NCI-H1436 (cell line): ENCODE results near the gene UBAC1.
"Not testable (repeated sequence)": the region's sequence is repeated elsewhere in the genome, so short reads cannot be mapped to it uniquely, and the experiment has no call there.

Experiments used
- DNase-seq: peaks from one replicate; lab custom pipeline; 2025; lab: John Stamatoyannopoulos, UW

Gene UBAC1

DNA sequence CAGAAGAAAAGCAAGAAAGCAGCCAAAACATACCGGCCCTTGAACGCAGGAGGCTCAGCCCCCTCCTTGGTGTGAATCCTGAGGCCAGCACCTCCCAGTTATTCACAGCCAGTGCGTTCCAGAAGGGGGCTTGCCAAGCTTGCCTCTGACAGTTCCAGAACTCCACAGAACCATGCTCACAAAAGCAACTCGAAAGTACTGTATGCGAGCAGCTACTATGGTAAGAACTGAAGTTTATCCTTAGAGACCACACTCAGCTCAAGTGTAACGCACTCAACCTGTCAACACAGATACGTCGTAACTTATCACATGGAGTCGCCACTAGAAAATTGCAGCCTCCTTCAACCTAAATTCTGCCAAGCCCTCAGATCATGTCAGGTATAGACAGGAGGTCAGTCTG lies 1.4 kb downstream of the UBAC1 start:
- DNase-seq: no peak

DNA sequence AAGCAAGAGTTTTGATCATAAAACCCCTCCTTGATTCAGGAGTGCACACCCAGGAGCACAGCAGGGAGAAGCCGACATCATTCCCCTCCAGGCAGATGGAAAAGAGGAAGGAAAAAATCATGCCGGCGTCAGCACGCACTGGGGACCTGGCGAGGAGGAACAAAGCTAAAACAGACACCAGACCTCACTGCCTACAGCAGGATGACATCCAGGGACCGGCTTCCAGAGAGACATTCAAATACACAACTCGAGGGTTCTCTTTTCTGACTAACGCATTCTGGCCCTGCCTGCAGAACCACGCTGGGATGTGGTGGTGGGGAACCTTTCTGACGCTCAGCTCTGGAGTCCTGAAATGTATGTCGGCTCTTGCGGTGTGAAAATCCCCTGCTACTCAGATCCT lies 2.7 kb downstream of the UBAC1 start:
- DNase-seq: no peak

GRCh38 chr9:135957431-135957830 lies 3.7 kb downstream of the UBAC1 start:
- DNase-seq: no peak

- no peak for DNase-seq
These were observed 4.4 kb downstream of the UBAC1 start for GRCh38 chr9:135956802-135957174.

- DNase-seq: no peak
These were observed 5.0 kb downstream of the UBAC1 start for GRCh38 chr9:135955934-135956801.

DNA sequence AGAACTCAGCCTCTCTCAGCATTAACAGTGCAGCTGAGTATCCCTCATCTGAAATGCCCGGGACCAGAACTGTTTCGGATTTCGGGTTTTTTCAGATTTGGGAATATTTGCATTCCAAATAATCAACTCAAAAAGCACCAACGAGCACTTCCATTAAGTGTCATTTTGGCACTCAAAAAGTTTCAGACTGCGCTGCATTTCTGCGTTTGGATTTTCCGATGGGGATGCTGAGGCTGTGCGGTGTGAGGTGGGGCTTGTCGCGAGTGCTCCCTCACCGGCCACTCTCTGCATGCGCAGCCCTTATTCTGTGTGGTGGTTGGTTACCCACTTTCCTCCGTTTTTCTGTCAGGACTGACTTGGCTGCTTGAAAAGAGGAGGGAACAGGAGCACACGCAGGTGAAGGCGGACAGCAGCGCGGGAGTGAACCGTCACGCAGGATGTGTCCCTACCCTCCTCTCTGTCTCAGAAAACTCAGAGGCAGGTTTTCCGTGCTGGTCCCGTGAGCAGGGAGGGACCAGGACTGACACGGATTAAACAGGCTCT lies 8.4 kb downstream of the UBAC1 start:
- DNase-seq: no peak

GRCh38 chr9:135951889-135952663 lies 9.1 kb downstream of the UBAC1 start:
- no peak for DNase-seq

- not testable (repeated sequence) for DNase-seq
These were observed 9.9 kb downstream of the UBAC1 start for GRCh38 chr9:135951310-135951709.

GRCh38 chr9:135950841-135951240 lies 10.3 kb downstream of the UBAC1 start:
- DNase-seq: not testable (repeated sequence)

DNA sequence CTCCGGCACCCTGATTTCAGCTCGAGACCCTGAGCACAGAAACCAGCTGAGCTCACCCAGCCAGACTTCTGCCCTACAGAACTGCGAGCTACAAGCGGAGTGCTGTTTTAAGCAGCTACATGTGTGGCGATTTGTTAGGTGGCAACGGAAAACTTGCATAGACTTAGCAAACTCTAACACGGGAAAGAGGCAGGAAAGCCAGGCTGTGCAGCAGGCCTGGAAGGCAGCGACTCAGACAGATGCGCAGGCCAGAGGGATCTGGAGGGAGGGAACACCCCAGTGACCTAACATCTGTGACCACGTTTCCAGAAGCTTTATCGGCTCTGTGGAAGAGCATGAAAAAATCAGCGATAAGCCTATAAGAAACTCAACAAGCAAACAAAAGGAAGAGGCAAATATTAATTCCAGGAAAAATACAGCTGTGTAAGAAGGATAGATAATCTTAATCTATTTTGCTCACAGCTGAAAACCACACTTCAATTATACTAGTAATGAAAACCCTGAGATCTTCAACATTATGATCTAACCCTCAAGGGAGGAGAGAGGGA lies 11.0 kb downstream of the UBAC1 start:
- DNase-seq: no peak

- no peak for DNase-seq
These were observed 11.6 kb downstream of the UBAC1 start for GRCh38 chr9:135949501-135950134.

DNA sequence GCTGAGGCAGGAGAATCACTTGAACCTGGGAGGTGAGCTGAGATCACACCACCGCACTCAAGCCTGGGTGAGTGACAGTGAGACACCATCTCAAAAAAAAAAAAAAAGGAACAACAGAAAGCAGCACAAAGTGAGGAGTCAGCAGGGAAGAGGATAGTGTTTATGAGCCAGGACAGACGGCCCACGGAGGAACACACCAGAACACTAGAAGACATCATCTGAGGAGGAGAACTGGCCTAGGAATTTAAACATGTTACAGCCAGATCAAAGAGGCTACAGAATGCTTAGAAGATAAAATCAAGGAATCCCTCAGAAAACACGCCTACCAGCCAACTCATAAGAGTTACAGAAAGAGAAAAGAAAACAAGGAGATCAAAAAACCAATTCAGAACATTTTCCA lies 12.2 kb downstream of the UBAC1 start:
- DNase-seq: no peak

- no peak for DNase-seq
These were observed 12.7 kb downstream of the UBAC1 start for GRCh38 chr9:135948446-135948845.

GRCh38 chr9:135947582-135947981 lies 13.6 kb downstream of the UBAC1 start:
- no peak for DNase-seq

DNA sequence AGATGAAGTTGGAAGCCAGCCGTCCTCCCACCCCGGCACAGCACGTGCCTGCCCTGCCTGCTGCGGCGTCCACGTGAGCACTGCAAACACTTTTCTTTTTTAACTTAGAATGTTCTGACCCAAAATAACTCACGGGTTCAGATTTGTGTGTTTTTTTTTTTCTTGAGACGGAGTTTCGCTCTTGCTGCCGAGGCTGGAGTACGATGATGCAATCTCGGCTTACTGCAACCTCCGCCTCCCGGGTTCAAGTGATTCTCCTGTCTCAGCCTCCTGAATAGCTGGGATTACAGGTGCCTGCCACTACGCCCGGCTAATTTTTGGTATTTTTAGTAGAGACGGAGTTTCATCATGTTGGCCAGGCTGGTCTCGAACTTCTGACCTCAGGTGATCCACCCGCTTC lies 14.1 kb downstream of the UBAC1 start:
- DNase-seq: not testable (repeated sequence)

- no peak for DNase-seq
These were observed 14.7 kb downstream of the UBAC1 start for GRCh38 chr9:135946392-135946994.

GRCh38 chr9:135945969-135946368 lies 15.2 kb downstream of the UBAC1 start:
- DNase-seq: no peak

- DNase-seq: no peak
These were observed 16.5 kb downstream of the UBAC1 start for GRCh38 chr9:135944444-135945252.

DNA sequence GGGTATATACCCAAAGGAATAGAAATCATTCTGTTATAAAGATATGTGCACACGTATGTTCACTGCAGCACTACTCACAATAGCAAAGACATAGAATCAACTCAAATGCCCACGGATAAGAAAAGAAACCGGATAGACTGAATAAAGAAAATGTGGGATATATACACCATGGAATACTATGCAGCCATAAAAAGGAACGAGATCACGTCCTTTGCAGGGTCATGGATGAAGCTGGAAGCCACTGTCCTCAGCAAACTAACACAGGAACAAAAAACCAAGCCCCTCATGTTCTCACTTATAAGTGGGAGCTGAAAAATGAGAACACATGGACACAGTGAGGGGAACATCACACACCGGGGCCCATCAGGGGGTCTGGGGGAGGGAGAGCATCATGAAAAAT lies 17.6 kb downstream of the UBAC1 start:
- not testable (repeated sequence) for DNase-seq

GRCh38 chr9:135941288-135941995 lies 19.7 kb downstream of the UBAC1 start:
- no peak for DNase-seq
